IPS-NIHi7 (cell line): ENCODE results near the gene ID2.

Experiments used
- DNase-seq: peaks from one replicate; pipeline ENCODE4 v3.0.0; 2012; ENCODE audit warnings: mixed read lengths; ENCODE audit errors: extremely low spot score

ID2 gene

DNA sequence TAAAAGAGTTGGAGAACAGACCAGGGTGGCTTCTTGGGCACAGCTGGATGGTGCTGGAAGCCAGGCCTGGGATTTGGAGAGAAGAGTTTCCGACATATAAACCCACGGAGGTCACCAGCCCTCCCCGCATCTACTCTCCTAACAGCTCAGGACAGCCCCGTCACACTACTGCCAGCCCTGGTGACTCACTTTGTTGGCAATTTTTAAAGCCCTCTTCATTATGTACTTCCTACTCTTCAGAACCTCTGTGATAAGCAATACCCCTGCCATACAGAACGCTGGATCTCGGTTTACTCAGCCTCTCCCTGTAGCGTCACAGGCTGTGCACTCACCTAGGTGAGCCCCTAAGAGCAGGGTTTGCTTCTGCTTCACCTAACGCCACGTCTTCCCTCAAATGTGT lies 48.1 kb downstream of the ID2 start:
- DNase-seq = no peak

DNA sequence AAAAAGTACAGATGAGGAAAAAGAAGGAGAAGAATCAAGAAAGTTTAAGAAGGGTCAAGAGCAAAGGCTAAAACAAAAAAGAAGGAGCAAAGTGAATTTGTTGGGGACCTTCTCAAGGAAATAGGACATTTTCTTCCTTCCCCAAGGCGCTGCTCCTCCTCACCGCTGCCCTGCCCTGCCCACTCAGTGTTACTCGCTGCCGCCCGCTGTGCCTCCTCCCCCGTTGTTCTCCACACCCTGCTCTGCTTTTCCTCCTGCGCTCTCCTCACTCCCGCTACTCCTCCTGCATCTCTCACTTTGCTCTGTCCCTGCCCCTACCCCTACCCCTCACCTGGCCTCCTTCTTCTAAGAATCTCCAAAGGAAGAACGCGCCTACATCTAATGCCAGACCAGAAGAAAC lies 50.7 kb downstream of the ID2 start:
- DNase-seq = no peak
